Colonic mucosa (tissue), 4 donors: Measurements from ENCODE around the gene IGSF9. TPM values are rescaled to one million over a fixed set of nuclear protein-coding genes. Genes with fewer than 3 reads are reported as not detected.

ENCODE experiments used
- DNase-seq: peaks from one replicate; pipeline ENCODE4 v3.0.0-alpha.2; 2020
- H3K27ac ChIP-seq: fragments of 200-600 bp; one replicate; pipeline ENCODE4 v1.8.0; 2021
- H3K27me3 ChIP-seq: fragments of 200-600 bp; one replicate; pipeline ENCODE4 v1.8.0; 2021
- H3K36me3 ChIP-seq: fragments of 200-600 bp; one replicate; pipeline ENCODE4 v1.8.0; 2021
- H3K4me1 ChIP-seq: fragments of 200-600 bp; one replicate; pipeline ENCODE4 v1.8.0; 2021; ENCODE audit warnings: mild to moderate bottlenecking
- H3K4me3 ChIP-seq: fragments of 200-600 bp; one replicate; pipeline ENCODE4 v1.8.0; 2021
- H3K9ac ChIP-seq, 2 donors: one replicate each; pipeline ENCODE4 v1.7.0; 2013; ENCODE audit warnings: control low read depth in 2 of 2, low read depth in 2 of 2, low read length in 2 of 2
- H3K9me3 ChIP-seq: fragments of 200-600 bp; one replicate; pipeline ENCODE4 v1.8.0; 2021
- CTCF ChIP-seq: fragments of 200-600 bp; IDR thresholded peaks from one replicate; pipeline ENCODE4 v1.8.0; 2022; ENCODE audit warnings: antibody characterized with exemption, mild to moderate bottlenecking
- intact Hi-C: fragments of 100-400 bp; cut with DNase I; formaldehyde crosslinking; loops from one replicate; pipeline ENCODE4 v1.14.1; 2022
- total RNA-seq, 2 donors: library from RNA; stranded (reverse); fragmentation: NEBNext Ultra II Directional in 1 of 2; extraction: Animal tissue kit (Norgen Biotek cat#: 25700) in 1 of 2; gene quantifications; one replicate each; pipeline ENCODE4 v1.2.1, GENCODE V29; 2021
- donor health status: healthy.
- donor health status: DM: no; HTN: no; CAD: no.
- donor health status: DM: no; HTN: no; CAD: no.

Gene IGSF9
- total RNA-seq, 2 donors from 2014 or later: 14.1 to 41.8 TPM

DNA sequence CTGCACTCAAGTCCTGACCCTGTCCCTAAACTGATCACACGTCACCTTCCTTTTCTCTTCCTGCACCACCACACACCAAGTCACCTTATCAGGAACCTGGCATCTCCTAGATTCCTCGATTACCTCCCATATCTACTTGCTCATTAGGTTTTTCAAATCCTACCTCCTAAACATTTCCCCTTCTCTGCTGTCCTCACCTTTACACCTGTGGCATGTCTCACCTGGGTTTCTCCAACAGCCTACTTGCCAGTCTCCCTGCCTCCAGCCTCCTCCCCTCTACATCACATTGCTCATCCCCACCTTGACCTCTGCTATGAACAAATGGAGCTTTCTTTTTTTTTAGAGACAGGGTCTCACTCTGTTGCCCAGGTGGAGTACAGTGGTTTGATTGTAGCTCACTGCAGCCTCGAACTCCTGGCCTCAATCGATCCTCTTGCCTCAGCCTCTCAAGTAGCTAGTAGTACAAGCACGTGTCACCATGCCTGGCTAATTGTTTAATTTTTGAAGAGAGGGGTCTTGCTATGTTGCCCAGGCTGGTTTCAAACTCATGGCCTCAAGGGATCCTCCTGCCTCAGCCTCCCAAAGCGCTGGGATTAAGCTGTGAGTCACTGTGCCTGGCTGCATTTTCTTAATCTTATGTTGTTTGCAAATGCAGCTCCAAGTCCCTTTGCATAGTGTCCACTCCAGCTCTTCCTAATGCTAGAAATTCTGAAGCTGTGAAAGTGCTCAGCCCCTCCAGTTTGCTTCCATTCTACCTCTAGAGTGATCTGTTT, 6.3 kb downstream of the IGSF9 start:
- DNase-seq: no peak
- Histone ChIP-seq H3K9me3 (no peaks in the 10 kb centered on the region), H3K27ac (peak overlapping the region; percentile 68), H3K27me3 (no peaks in the 10 kb centered on the region), H3K9ac (peak overlapping the region; percentile 30 to 67), H3K4me1 (peaks cover 32% of the 10 kb centered on the region), H3K36me3 (no peaks in the 10 kb centered on the region), H3K4me3 (no peak overlapping the region)
- intact Hi-C loops: loop anchor here (5.0 kb wide), 1 partner anchor 47 kb away; no protein-coding TSS in a partner anchor
- no peak for TF ChIP-seq CTCF

- H3K27me3 ChIP-seq: no peaks in the 10 kb centered on the region
- no peaks in the 10 kb centered on the region for H3K36me3 ChIP-seq
- no peaks in the 10 kb centered on the region for H3K9me3 ChIP-seq
- no peak for DNase-seq
- no peak overlapping the region for H3K4me3 ChIP-seq
- intact Hi-C loops: loop anchor here (5.0 kb wide), 1 partner anchor 46 kb away; no protein-coding TSS in a partner anchor
- peaks cover 32% of the 10 kb centered on the region for H3K4me1 ChIP-seq
- peak overlapping the region; percentile 18 to 66 for H3K9ac ChIP-seq
- H3K27ac ChIP-seq: no peak overlapping the region
- no peak for TF ChIP-seq CTCF
Measured at GRCh38 chr1:159938211-159938852, 7.1 kb downstream of the IGSF9 start.

- H3K27ac ChIP-seq: no peak overlapping the region
Measured at GRCh38 chr1:159937054-159937750, 8.2 kb downstream of the IGSF9 start.

DNA sequence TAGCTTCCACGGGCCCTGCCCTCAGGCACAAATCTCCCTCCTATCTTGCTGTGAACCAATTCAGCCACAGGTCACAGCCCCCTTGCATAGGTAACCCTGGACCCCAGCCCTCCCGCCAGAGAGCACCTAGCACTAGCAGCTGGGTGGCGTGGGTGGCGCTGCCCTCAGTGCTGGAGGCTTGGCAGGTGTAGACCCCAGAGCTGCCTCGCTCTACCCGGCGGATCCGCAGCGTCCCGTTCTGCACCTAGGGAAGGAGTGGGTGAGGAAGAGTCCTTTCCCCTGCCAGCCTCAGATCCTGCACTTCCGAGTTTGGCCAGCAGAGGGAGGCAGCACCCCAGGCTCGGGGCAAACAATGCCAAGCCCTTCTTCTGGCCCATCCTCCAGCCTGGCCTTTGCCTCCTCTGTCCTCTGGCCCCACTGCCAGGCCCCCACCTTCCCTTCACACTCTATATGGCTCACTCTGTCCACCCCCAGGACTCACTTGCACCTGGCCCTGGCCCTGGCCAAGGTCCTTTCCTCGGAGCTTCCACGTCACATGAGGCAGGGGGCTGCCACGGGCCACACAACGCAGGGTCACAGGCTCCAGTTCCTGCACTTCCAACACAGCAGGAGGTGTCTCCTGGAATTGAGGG, 9.0 kb downstream of the IGSF9 start:
- intact Hi-C loops: loop anchor here (5.0 kb wide), 1 partner anchor 44 kb away; no protein-coding TSS in a partner anchor
- Histone ChIP-seq H3K4me1 (peaks cover 32% of the 10 kb centered on the region), H3K27ac (no peak overlapping the region), H3K9me3 (no peaks in the 10 kb centered on the region), H3K36me3 (no peaks in the 10 kb centered on the region), H3K4me3 (no peak overlapping the region), H3K9ac (peak overlapping the region; percentile 55 to 66), H3K27me3 (no peaks in the 10 kb centered on the region)
- DNase-seq: peak; percentile 94
- TF ChIP-seq CTCF: peak; percentile 97

More at GRCh38 chr1:159937054-159937750, 8.2 kb downstream of the IGSF9 start:
- no peak for TF ChIP-seq CTCF
- intact Hi-C loops: loop anchor here (5.0 kb wide), 1 partner anchor 45 kb away; no protein-coding TSS in a partner anchor
- H3K9ac ChIP-seq: peak overlapping the region; percentile 66
- H3K4me3 ChIP-seq: no peak overlapping the region
- H3K4me1 ChIP-seq: peaks cover 32% of the 10 kb centered on the region
- peak; percentile 74 for DNase-seq
- no peaks in the 10 kb centered on the region for H3K27me3 ChIP-seq
- H3K36me3 ChIP-seq: no peaks in the 10 kb centered on the region
- H3K9me3 ChIP-seq: no peaks in the 10 kb centered on the region
